Keratinocyte (primary cell): Measurements from ENCODE around the gene PEX7.

Experiments
- EZH2 ChIP-seq: IDR thresholded peaks from one replicate; pipeline ENCODE4 v1.6.1; 2012; ENCODE audit warnings: inconsistent platforms, mild to moderate bottlenecking, low read length, moderate library complexity
- TF ChIP-seq, protein P1 (sequence below), 3 experiments: IDR thresholded peaks in 1 of 3; conservative IDR thresholded peaks in 1 of 3; optimal IDR thresholded peaks in 1 of 3; 2 replicates in 2 of 3; 3 replicates in 1 of 3; pipeline versions ENCODE3 to v1.5.1; 2011; ENCODE audit warnings: low read length in 3 of 3, mild to moderate bottlenecking in 3 of 3, moderate library complexity in 2 of 3, control low read depth in 1 of 3, inconsistent platforms in 1 of 3; ENCODE audit not compliant: insufficient read depth in 2 of 3; ENCODE audit errors: extremely low read depth in 1 of 3

DNA sequence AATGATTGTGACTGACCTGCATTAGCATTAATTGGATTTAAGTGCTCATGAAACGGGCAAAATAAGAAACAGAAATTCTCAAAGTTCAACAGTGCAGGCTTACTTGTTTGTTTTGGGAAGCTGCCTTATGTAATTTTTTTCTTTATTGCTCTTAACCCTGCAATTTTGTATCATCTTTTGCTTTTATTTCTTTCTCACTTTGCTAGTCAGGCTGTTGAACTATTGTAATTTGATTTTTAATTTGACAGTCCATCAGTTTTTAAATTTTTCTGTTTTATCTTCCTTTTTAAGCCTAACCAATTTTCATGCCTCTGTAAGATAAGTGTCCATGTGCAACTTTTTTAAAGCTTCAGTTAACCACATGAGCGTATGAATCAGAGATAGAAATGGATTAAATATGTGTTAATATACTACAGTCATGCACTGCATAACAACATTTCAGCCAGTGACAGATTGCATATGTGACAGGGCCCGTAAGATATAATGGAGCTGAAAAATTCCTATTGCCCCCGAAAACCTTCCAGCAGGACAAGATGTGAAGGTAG lies 44.6 kb downstream of the PEX7 start:
- TF ChIP-seq, protein P1, sequence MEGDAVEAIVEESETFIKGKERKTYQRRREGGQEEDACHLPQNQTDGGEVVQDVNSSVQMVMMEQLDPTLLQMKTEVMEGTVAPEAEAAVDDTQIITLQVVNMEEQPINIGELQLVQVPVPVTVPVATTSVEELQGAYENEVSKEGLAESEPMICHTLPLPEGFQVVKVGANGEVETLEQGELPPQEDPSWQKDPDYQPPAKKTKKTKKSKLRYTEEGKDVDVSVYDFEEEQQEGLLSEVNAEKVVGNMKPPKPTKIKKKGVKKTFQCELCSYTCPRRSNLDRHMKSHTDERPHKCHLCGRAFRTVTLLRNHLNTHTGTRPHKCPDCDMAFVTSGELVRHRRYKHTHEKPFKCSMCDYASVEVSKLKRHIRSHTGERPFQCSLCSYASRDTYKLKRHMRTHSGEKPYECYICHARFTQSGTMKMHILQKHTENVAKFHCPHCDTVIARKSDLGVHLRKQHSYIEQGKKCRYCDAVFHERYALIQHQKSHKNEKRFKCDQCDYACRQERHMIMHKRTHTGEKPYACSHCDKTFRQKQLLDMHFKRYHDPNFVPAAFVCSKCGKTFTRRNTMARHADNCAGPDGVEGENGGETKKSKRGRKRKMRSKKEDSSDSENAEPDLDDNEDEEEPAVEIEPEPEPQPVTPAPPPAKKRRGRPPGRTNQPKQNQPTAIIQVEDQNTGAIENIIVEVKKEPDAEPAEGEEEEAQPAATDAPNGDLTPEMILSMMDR (optimal IDR thresholded peaks at IDR 0.05 in 1 of 3, IDR thresholded peaks at IDR 0.05 in 1 of 3, conservative IDR thresholded peaks at IDR 0.05 in 1 of 3; ENCODE audit: extremely low read depth in 1 of 3, insufficient read depth in 2 of 3, low read length in 3 of 3), result no peak
- TF ChIP-seq EZH2, result no peak
